CD4-positive, alpha-beta T cell treated with Interleukin-1 beta for 1 hour (primary cell): Measurements from ENCODE around the gene ITGA3.
A peak's percentile ranks its signal among the peaks of the same experiment; 100 is the strongest.

Source experiments
- DNase-seq, 2 donors: peaks; one replicate each; pipeline ENCODE4 v3.0.0-alpha.2; 2020 to 2022

ITGA3 gene

GRCh38 chr17:50072925-50073324 is 17.0 kb downstream of the ITGA3 start:
- DNase-seq = no peak

- DNase-seq = no peak
Measured at GRCh38 chr17:50074227-50074626, 18.3 kb downstream of the ITGA3 start.

- no peak for DNase-seq
Measured at GRCh38 chr17:50075446-50076032, 19.6 kb downstream of the ITGA3 start.

DNA sequence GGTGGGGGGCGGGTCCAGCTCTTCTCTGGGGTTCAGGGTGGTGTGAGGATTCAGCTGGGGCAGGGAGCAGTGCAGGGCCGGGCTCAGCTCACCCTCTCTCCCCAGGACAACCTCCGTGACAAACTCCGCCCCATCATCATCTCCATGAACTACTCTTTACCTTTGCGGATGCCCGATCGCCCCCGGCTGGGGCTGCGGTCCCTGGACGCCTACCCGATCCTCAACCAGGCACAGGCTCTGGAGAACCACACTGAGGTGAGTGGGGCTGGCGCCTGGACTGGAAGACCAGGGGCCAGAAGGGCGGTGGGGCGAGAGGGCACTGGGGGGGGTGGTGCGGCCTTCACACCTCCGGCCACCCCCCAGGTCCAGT is 20.3 kb downstream of the ITGA3 start:
- DNase-seq = no peak

DNA sequence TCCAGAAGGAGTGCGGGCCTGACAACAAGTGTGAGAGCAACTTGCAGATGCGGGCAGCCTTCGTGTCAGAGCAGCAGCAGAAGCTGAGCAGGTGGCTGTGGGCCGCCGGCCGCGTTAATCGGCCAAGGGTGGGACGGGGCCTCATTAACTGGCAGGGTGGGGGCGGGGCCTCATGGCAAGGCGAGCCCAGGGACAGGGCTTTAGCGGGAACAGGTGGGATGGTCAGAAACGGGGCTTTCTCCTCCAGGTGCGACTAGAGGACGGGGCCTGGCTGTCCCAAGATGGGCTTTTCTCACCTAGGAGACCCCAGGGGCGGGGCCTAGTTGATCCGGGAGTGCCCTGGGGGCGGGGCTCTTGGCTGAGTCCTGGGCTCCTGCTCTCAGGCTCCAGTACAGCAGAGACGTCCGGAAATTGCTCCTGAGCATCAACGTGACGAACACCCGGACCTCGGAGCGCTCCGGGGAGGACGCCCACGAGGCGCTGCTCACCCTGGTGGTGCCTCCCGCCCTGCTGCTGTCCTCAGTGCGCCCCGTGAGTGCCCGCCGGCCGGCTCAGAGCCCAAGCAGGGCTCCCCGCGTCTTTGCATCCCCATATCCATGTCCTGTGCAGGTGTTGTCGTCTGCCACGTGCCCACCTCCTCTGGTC is 20.8 kb downstream of the ITGA3 start:
- DNase-seq = no peak

DNA sequence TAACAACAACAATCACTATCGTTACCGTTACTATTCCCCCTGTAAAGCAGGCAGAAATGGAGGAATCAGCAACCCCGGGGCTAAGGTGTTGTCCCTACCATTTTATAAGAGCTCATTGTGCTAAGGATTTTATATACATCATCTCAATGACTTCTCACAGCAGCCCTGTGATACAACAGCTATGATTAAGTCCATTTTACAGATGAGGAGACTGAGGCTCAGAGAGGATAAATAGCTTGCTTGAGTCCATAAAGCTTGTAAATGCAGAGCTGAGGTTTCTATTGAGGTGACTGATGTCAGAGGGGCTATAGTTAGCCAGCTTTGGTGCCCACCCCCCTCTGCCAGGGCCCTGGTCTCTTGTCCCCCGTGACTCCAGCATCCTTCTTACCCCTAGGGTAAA is 22.5 kb downstream of the ITGA3 start:
- no peak for DNase-seq

DNA sequence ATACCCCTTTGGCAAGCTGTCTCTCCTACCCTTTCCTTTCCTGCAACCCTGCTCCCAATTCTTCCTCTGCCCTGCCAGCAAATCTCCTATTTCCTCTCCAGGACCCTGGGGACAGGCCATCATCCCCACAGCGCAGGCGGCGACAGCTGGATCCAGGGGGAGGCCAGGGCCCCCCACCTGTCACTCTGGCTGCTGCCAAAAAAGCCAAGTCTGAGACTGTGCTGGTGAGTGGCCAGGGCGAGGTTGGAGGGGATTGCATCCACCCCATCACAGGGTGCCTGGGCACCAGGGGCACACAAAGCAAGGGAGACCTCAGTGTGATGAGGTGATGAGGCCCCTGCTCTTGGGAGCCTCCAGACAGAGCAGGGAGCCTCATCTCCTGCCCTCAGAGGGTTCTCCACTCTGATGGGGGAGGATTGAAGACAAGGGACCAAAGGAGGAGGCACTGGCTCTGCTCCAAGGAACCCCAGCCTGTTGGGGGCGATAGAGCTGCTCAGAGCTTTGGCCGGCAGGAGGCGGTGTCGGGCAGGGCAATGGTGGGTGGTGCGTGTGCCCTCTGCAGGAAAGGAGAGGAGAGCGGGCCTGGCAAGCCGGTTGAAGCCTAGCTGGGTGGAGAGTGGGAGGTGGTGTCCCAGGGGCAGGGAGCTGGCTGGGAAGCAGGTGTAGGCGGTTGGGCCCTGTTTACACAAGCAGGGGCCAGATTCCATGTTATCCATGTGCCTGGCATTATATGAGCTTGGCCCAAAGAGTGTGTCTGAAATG is 23.6 kb downstream of the ITGA3 start:
- no peak for DNase-seq

DNA sequence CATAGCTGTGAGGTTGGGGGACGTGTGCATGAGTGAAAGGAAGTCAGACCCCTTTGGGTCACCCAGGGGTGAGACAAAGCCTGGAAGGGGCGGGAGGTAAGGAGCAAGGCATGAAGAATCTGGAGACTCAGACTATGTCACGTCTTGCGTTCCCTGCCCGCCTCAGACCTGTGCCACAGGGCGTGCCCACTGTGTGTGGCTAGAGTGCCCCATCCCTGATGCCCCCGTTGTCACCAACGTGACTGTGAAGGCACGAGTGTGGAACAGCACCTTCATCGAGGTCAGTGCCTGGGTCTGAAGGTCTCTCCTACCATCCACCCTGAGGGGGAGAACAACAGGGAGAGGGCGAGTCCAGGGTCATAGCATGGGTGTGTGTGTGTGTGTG is 24.2 kb downstream of the ITGA3 start:
- no peak for DNase-seq

- no peak for DNase-seq
Measured at GRCh38 chr17:50080827-50081226, 24.9 kb downstream of the ITGA3 start.

DNA sequence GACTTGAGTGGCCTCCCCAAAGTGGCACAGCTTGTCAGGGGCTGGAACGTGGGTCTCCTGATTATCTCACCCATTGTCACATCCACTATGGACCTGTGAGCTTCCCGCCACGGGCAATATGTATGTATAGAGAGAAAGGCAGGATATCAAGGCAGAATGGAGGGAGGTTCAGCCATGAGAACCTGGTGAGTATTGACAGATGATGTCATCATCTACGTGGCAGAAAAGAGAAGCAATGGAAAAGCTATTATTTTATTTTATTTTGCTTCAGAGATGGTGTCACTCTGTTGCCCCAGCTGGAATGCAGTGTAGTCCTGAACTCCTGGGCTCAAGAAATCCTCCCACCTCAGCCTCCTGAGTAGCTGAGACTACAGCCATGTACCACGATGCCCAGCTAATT is 25.8 kb downstream of the ITGA3 start:
- DNase-seq = no peak

DNA sequence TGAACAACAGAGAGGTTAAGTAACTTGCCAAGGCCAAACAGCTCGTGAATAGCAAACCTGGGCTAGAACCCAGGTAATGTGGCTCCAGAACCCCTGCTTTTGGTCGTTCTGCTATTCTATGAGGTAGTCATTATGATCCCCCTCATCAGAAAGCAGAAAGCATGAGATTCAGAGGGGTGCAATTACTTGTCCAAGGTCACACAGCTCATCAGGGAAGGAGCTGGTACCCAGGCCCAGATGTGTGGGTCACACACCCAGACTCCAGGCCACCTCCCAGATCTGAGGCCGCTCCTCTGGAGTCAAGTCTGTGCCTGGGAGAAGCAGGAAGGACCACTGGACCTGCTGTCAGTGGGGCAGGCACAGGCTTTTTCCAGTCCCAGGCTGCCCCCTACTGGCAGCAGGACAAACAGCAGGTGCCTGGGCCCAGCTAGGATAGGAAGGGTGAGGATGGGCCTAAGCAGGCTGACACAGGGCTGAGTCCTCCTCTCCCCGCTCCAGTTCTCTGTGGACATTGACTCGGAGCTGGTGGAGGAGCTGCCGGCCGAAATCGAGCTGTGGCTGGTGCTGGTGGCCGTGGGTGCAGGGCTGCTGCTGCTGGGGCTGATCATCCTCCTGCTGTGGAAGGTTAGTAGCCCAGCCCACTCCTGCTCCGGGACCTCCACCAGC is 31.5 kb downstream of the ITGA3 start:
- peak; percentile 72 to 81 for DNase-seq

DNA sequence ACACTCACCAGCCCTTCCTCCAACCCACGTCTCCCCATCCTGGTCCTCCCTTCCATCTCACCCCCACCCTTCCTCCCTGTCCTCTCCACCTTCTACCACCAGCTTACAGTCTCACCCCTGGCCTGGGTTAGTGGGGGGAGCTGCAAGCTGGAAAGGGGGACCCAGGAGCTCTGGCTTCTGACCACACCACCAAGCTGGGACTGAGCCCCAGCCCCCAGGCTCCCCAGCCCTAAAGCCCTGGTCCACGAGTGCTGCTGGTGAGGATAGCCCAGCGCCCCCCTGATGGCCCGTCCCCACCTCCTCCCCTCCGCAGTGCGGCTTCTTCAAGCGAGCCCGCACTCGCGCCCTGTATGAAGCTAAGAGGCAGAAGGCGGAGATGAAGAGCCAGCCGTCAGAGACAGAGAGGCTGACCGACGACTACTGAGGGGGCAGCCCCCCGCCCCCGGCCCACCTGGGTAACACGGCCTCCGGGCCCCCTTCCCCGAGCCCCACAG is 32.0 kb downstream of the ITGA3 start:
- DNase-seq = no peak

- DNase-seq = no peak
Measured at GRCh38 chr17:50088952-50089825, 33.3 kb downstream of the ITGA3 start.

- no peak for DNase-seq
Measured at GRCh38 chr17:50090071-50090470, 34.2 kb downstream of the ITGA3 start.

DNA sequence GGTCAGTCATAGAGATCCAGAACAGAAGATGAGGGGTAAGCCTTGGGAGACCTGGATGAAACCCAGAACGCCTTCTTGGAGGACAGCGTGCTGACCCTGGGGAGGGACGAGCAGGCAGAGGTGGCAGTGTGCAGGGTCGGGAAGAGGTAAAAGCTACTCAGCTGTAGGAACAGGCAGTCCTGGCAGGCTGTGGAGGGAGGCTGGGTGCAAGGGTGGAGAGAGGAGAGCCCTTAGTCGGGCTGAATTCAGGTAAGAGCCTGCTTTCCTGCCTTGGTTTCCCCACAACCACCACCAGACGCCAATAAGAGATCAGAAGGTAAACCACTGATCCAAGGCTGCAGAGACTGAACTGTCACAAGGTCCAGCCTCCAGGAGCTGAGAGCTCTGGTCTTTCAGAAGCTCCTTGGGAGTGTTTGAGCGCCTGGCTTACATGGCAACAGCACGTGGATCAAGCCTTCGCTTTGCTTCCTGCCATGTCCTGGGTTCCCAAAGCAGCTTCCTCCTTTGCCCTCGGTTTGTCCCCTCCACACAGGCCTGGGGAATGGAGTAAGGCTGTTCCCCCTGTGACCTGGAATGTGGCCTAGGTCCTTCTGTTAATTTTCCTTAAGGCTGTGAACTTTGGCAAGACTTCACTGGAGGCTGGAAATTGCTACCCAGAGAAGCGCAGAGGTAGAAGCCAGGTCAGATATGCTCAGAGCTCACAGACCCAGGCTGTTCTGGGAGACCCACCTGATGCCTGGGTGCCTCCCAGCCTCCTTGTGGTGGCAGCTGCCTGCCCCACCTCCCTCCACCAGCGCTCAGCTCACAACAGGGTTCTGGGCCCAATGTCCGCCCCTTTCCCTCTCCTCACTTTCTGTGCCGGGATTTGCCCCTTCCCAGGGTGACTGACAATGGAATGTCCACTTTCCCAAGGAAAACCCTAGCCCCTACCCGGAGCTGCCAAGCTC is 35.3 kb downstream of the ITGA3 start:
- no peak for DNase-seq

GRCh38 chr17:50091918-50092285 is 36.0 kb downstream of the ITGA3 start:
- no peak for DNase-seq

DNA sequence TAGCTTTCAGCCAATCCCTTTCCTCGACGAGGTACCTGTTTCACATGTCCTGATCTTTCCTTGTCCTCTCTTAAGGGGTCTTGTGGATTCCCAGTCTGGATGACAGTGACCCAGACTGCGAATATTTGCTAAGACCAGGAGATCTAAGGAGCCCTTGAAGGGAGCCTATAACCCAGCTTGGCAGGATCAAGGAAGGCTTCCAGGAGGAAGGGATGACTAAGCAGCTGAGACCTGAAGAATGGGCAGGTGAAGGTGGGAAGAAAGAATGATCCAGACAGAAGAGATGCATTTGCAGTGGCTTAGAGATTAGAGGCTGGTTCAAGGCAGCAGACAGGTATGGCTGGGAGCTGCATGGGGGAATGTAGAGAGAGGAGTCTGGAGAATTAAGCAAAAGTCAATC is 37.3 kb downstream of the ITGA3 start:
- DNase-seq = no peak

DNA sequence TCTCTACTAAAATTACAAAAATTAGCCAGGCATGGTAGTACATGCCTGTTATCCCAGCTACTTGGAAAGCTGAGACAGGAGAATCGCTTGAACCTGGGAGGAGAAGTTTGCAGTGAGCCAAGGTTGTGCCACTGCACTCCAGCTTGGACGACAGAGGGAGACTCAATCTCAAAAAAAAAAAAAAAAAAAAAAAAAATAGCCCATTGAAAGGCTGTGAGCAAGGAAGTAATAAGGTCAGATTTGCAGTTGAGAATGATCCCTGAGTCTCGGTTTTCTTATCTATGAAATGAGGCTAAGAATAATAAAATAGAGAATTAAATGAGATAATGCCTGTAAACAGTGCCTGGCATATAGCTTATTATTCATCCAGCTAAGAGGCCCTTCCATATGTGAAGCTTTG is 37.9 kb downstream of the ITGA3 start:
- DNase-seq = no peak

- peak; percentile 79 to 89 for DNase-seq
Measured at GRCh38 chr17:50094243-50094752, 38.4 kb downstream of the ITGA3 start.

- DNase-seq = peak; percentile 97
Measured at GRCh38 chr17:50094753-50095619, 39.1 kb downstream of the ITGA3 start, which contains the start of gene PDK2. Gene PDK2 (plus strand): TSS chr17:50095351. CDS start chr17:50095436, 85 bp downstream.
